HL-60 (cell line): ENCODE measurements around the gene MRPS31.

Experiments
- DNase-seq, 2 experiments: peaks; one replicate each; pipeline ENCODE4 v3.0.0-alpha.2; 2010 to 2020; ENCODE audit warnings: low read depth in 1 of 2, low spot score in 1 of 2
- H3K27ac ChIP-seq: fragments of 250-450 bp; sonication (Bioruptor Pico); replicated peaks from 2 replicates; pipeline ENCODE4 v1.5.1; 2020; ENCODE audit warnings: mild to moderate bottlenecking, moderate library complexity
- H3K27me3 ChIP-seq: fragments of 250-450 bp; sonication (Bioruptor Pico); 2 replicates; pipeline ENCODE4 v1.5.1; 2021; ENCODE audit warnings: mild to moderate bottlenecking, moderate library complexity; ENCODE audit not compliant: insufficient read depth, poor library complexity, severe bottlenecking
- H3K4me3 ChIP-seq: replicated peaks from 2 replicates; pipeline ENCODE4 v1.5.1; 2011; ENCODE audit warnings: mild to moderate bottlenecking, control low read depth, low read length; ENCODE audit not compliant: insufficient read depth
- CTCF ChIP-seq: IDR thresholded peaks from one replicate; pipeline ENCODE4 v1.5.1; 2011; ENCODE audit warnings: low read length, control low read depth, inconsistent platforms; ENCODE audit not compliant: insufficient read depth
- GABPA ChIP-seq: IDR thresholded peaks from 2 replicates; pipeline ENCODE4 v1.6.1; 2012; ENCODE audit warnings: low read depth
- POLR2AphosphoS5 ChIP-seq: IDR thresholded peaks from 2 replicates; pipeline ENCODE4 v1.6.1; 2012; ENCODE audit warnings: low read depth
- REST ChIP-seq: IDR thresholded peaks from 2 replicates; pipeline ENCODE4 v1.6.1; 2012; ENCODE audit warnings: low read depth; ENCODE audit not compliant: insufficient replicate concordance
- SPI1 ChIP-seq: IDR thresholded peaks from 2 replicates; pipeline ENCODE4 v1.6.1; 2012; ENCODE audit warnings: low read depth, mild to moderate bottlenecking, borderline replicate concordance

Gene MRPS31

GRCh38 chr13:40798380-40798779 is 27.4 kb upstream of the MRPS31 start:
- Histone ChIP-seq H3K27ac (peak overlapping the region; percentile 65), H3K4me3 (no peak overlapping the region), H3K27me3 (no peaks in the 10 kb centered on the region)
- TF ChIP-seq POLR2AphosphoS5 (peak; percentile 44; the same call in 1 of the 2 replicates), GABPA (no peak), SPI1 (no peak), CTCF (no peak), REST (no peak)
- peak in 1 of 2 experiments; percentile 87 for DNase-seq

- TF ChIP-seq CTCF (no peak), REST (no peak), POLR2AphosphoS5 (no peak)
- no peak overlapping the region; the same call in 1 of the 2 replicates for H3K27ac ChIP-seq
These were observed 25.7 kb upstream of the MRPS31 start for GRCh38 chr13:40796649-40797048.

GRCh38 chr13:40794414-40795368 is 23.7 kb upstream of the MRPS31 start:
- Histone ChIP-seq H3K27me3 (no peaks in the 10 kb centered on the region), H3K4me3 (no peak overlapping the region), H3K27ac (no peak overlapping the region)
- TF ChIP-seq REST = no peak
- no peak for TF ChIP-seq CTCF
- TF ChIP-seq SPI1 = no peak
- no peak for TF ChIP-seq GABPA
- TF ChIP-seq POLR2AphosphoS5 = no peak
- DNase-seq = no peak

More at GRCh38 chr13:40796649-40797048, 25.7 kb upstream of the MRPS31 start:
- H3K4me3 ChIP-seq = no peak overlapping the region
- no peak for DNase-seq
- H3K27me3 ChIP-seq = no peaks in the 10 kb centered on the region
